Panc1 (cell line): Measurements from ENCODE around the gene SDR39U1.

Experiments used
- POLR2AphosphoS5 ChIP-seq: IDR thresholded peaks from 2 replicates; pipeline ENCODE4 v1.6.1; 2012; ENCODE audit warnings: mild to moderate bottlenecking, low read depth, low read length, moderate library complexity
- SIN3A ChIP-seq: IDR thresholded peaks from 2 replicates; pipeline ENCODE4 v1.6.1; 2012; ENCODE audit warnings: low read depth, mild to moderate bottlenecking, low read length, moderate library complexity, borderline replicate concordance; ENCODE audit not compliant: insufficient read depth
- TF ChIP-seq, protein P1 (sequence below), 2 experiments: IDR thresholded peaks; 2 replicates each; pipeline ENCODE4 v1.6.1; 2011 to 2012; ENCODE audit warnings: low read depth in 2 of 2, control low read depth in 1 of 2, low read length in 1 of 2, mild to moderate bottlenecking in 1 of 2, moderate library complexity in 1 of 2; ENCODE audit not compliant: insufficient read depth in 1 of 2
- TF ChIP-seq, protein P2 (sequence below): fragments of 450-650 bp; IDR thresholded peaks from 2 replicates; pipeline ENCODE4 v1.5.1; 2017; ENCODE audit warnings: mild to moderate bottlenecking

DNA sequence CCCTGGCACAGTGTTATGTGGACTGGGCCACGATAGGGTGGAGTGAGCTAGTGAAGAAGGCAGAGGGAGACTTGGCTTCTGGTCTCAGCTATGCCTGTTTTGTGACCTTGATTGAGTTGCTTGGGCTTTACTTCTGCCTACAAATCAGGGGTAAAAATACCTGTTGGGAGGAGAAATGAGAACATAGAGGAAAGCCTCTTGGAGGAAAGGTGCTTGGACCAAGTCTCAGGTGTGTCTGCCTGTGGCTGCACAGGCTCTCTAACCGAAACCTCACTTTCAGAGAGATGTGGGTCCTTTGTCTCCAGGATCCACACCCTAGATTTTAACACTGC lies 4.9 kb downstream of the SDR39U1 start:
- TF ChIP-seq, protein P1, sequence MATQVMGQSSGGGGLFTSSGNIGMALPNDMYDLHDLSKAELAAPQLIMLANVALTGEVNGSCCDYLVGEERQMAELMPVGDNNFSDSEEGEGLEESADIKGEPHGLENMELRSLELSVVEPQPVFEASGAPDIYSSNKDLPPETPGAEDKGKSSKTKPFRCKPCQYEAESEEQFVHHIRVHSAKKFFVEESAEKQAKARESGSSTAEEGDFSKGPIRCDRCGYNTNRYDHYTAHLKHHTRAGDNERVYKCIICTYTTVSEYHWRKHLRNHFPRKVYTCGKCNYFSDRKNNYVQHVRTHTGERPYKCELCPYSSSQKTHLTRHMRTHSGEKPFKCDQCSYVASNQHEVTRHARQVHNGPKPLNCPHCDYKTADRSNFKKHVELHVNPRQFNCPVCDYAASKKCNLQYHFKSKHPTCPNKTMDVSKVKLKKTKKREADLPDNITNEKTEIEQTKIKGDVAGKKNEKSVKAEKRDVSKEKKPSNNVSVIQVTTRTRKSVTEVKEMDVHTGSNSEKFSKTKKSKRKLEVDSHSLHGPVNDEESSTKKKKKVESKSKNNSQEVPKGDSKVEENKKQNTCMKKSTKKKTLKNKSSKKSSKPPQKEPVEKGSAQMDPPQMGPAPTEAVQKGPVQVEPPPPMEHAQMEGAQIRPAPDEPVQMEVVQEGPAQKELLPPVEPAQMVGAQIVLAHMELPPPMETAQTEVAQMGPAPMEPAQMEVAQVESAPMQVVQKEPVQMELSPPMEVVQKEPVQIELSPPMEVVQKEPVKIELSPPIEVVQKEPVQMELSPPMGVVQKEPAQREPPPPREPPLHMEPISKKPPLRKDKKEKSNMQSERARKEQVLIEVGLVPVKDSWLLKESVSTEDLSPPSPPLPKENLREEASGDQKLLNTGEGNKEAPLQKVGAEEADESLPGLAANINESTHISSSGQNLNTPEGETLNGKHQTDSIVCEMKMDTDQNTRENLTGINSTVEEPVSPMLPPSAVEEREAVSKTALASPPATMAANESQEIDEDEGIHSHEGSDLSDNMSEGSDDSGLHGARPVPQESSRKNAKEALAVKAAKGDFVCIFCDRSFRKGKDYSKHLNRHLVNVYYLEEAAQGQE (IDR thresholded peaks at IDR 0.05; ENCODE audit: insufficient read depth in 1 of 2, low read depth in 2 of 2, low read length in 1 of 2) = no peak
- TF ChIP-seq, protein P2, sequence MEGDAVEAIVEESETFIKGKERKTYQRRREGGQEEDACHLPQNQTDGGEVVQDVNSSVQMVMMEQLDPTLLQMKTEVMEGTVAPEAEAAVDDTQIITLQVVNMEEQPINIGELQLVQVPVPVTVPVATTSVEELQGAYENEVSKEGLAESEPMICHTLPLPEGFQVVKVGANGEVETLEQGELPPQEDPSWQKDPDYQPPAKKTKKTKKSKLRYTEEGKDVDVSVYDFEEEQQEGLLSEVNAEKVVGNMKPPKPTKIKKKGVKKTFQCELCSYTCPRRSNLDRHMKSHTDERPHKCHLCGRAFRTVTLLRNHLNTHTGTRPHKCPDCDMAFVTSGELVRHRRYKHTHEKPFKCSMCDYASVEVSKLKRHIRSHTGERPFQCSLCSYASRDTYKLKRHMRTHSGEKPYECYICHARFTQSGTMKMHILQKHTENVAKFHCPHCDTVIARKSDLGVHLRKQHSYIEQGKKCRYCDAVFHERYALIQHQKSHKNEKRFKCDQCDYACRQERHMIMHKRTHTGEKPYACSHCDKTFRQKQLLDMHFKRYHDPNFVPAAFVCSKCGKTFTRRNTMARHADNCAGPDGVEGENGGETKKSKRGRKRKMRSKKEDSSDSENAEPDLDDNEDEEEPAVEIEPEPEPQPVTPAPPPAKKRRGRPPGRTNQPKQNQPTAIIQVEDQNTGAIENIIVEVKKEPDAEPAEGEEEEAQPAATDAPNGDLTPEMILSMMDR = no peak
- TF ChIP-seq POLR2AphosphoS5 = no peak
- TF ChIP-seq SIN3A = no peak
